HepG2 (cell line): ENCODE data around the gene OR6C4. TPM values are rescaled to one million over a fixed set of nuclear protein-coding genes. Genes with fewer than 3 reads are reported as not detected.
A peak's percentile ranks its signal among the peaks of the same experiment; 100 is the strongest.

Source experiments
- ATAC-seq: fragments of 200-7000 bp; cut with Tn5 transposase; 3 replicates; pipeline ENCODE4 v1.9.1; 2020; ENCODE audit warnings: mild to moderate bottlenecking, moderate library complexity
- BruUV-seq: library from RNA; stranded (reverse); fragments of 400-500 nt; replicated peaks from 2 replicates; lab custom pipeline; 2021; lab: Mats Ljungman, UMichigan
- CTCF ChIA-PET: fragments of 300-600 bp; formaldehyde crosslinking; extraction: SDS; loops from one replicate; lab custom pipeline; 2021; ENCODE audit warnings: low total read pairs, inconsistent platforms, low intra/inter-chr PET ratio; lab: Yijun Ruan, JAX
- POLR2A ChIA-PET: fragments of 350-600 bp; sonication (Branson Sonifier 250); formaldehyde crosslinking; loops from one replicate; lab custom pipeline; 2020; ENCODE audit warnings: antibody characterized with exemption, inconsistent platforms; lab: Yijun Ruan, JAX
- DNase-seq: peaks from one replicate; pipeline ENCODE4 v3.0.0-alpha.2; 2015; ENCODE audit warnings: low spot score
- FAIRE-seq: peaks from 3 replicates; lab custom pipeline; 2011; peaks lifted over from hg19 to GRCh38; lab: Jason Lieb, UNC
- H2AFZ ChIP-seq: one replicate; pipeline ENCODE4 v1.6.1; 2011; ENCODE audit warnings: low read length, inconsistent platforms
- H3K27ac ChIP-seq: fragments of 300-600 bp; 3 replicates; pipeline ENCODE4 v1.8.0; 2011; ENCODE audit warnings: mixed run types, mild to moderate bottlenecking, mixed read lengths, low read length, inconsistent platforms; ENCODE audit not compliant: insufficient read depth; ENCODE audit errors: extremely low read length
- H3K27me3 ChIP-seq, 2 experiments: fragments of 200-600 bp in 1 of 2; 2 replicates in 1 of 2; 3 replicates in 1 of 2; pipeline versions ENCODE4 v1.6.0 to v1.8.0; 2011; ENCODE audit warnings: low read length in 2 of 2, mild to moderate bottlenecking in 2 of 2, moderate library complexity in 2 of 2, inconsistent platforms in 1 of 2; ENCODE audit not compliant: insufficient read depth in 2 of 2, control insufficient read depth in 1 of 2
- H3K36me3 ChIP-seq, 2 experiments: fragments of 200-600 bp in 1 of 2; replicated peaks in 1 of 2; 2 replicates in 1 of 2; 3 replicates in 1 of 2; pipeline versions ENCODE4 v1.5.1 to v1.8.0; 2011; ENCODE audit warnings: low read length in 2 of 2, inconsistent platforms in 1 of 2; ENCODE audit not compliant: insufficient read depth in 2 of 2, control insufficient read depth in 1 of 2
- H3K4me1 ChIP-seq: 2 replicates; pipeline ENCODE4 v1.5.1; 2012; ENCODE audit warnings: low read length, inconsistent platforms; ENCODE audit not compliant: insufficient read depth
- H3K4me2 ChIP-seq: 2 replicates; pipeline ENCODE4 v1.6.0; 2011; ENCODE audit warnings: low read depth, low read length, inconsistent platforms
- H3K4me3 ChIP-seq, 3 experiments: fragments of 200-600 bp in 1 of 3; sonication (generic), shearing (Covaris generic) in 1 of 3; replicated peaks in 1 of 3; 2 replicates each; pipeline ENCODE4 v1.5.1; 2011 to 2016; ENCODE audit warnings: low read length in 3 of 3, inconsistent platforms in 2 of 3, low read depth in 2 of 3, mild to moderate bottlenecking in 2 of 3, control low read depth in 1 of 3, mixed read lengths in 1 of 3; ENCODE audit not compliant: insufficient read depth in 1 of 3
- H3K79me2 ChIP-seq: one replicate; pipeline ENCODE4 v1.6.1; 2011; ENCODE audit warnings: low read length, inconsistent platforms; ENCODE audit not compliant: insufficient read depth
- H3K9ac ChIP-seq: 2 replicates; pipeline ENCODE4 v1.6.0; 2011; ENCODE audit warnings: mild to moderate bottlenecking, low read depth, low read length, inconsistent platforms; ENCODE audit not compliant: insufficient read depth
- H3K9me3 ChIP-seq: 2 replicates; pipeline ENCODE4 v1.5.1; 2012; ENCODE audit warnings: mild to moderate bottlenecking, low read length
- H4K20me1 ChIP-seq: 2 replicates; pipeline ENCODE4 v1.6.0; 2011; ENCODE audit warnings: inconsistent platforms, mild to moderate bottlenecking, low read length, moderate library complexity; ENCODE audit not compliant: insufficient read depth
- BORCS8-MEF2B ChIP-seq: sonication (generic); formaldehyde crosslinking; IDR thresholded peaks from 2 replicates; pipeline ENCODE4 v1.8.0; 2022; ENCODE audit warnings: mild to moderate bottlenecking, missing genetic modification reagents
- EP300 ChIP-seq, 3 experiments: sonication (generic) in 1 of 3; formaldehyde crosslinking in 1 of 3; IDR thresholded peaks; 2 replicates each; pipeline versions ENCODE4 v1.5.1 to v1.6.1; 2011 to 2020; ENCODE audit warnings: low read depth in 2 of 3, low read length in 2 of 3, borderline replicate concordance in 1 of 3, improper control_type of control experiment in 1 of 3, mild to moderate bottlenecking in 1 of 3, missing genetic modification reagents in 1 of 3, moderate library complexity in 1 of 3
- MZF1 ChIP-seq: sonication (generic); formaldehyde crosslinking; IDR thresholded peaks from 2 replicates; pipeline ENCODE4 v1.8.1; 2023; ENCODE audit warnings: mild to moderate bottlenecking, missing genetic modification reagents, borderline replicate concordance
- NFE2L1 ChIP-seq: sonication (generic); formaldehyde crosslinking; IDR thresholded peaks from 2 replicates; pipeline ENCODE4 v1.4.0; 2020; ENCODE audit warnings: missing genetic modification reagents, mild to moderate bottlenecking, borderline replicate concordance
- SNAPC2 ChIP-seq: sonication (generic); formaldehyde crosslinking; IDR thresholded peaks from 2 replicates; pipeline ENCODE4 v1.8.1; 2022; ENCODE audit warnings: mild to moderate bottlenecking, missing genetic modification reagents
- ZFP36L2 ChIP-seq: sonication (generic); formaldehyde crosslinking; IDR thresholded peaks from 2 replicates; pipeline ENCODE4 v1.4.0; 2020; ENCODE audit warnings: missing genetic modification reagents
- ZKSCAN1 ChIP-seq: fragments of 150-350 bp; IDR thresholded peaks from 2 replicates; pipeline ENCODE4 v1.6.1; 2014; ENCODE audit warnings: low read length
- ZNF878 ChIP-seq: sonication (generic); formaldehyde crosslinking; IDR thresholded peaks from 2 replicates; pipeline ENCODE4 v1.8.1; 2023; ENCODE audit warnings: mild to moderate bottlenecking, missing genetic modification reagents, moderate library complexity
- ZNF891 ChIP-seq: sonication (generic); formaldehyde crosslinking; IDR thresholded peaks from 2 replicates; pipeline ENCODE4 v1.5.0; 2020; ENCODE audit warnings: mild to moderate bottlenecking, missing genetic modification reagents
- WGBS: methylation state at CpG from one replicate; pipeline ENCODE4 v1.1.6; 2017; ENCODE audit warnings: low lambda C conversion rate; 5-methylcytosine and 5-hydroxymethylcytosine counted together
- in situ Hi-C: cut with HindIII; loops from 2 replicates; pipeline ENCODE4 v1.10.0; 2017; ENCODE audit warnings: low pct_unique_long_range_greater_than_20kb; ENCODE audit not compliant: extremely low pct_ligation_motif_present
- intact Hi-C: fragments of 100-400 bp; cut with micrococcal nuclease; formaldehyde crosslinking; loops from one replicate; pipeline ENCODE4 v1.10.0; 2022; ENCODE audit not compliant: unreplicated experiment
- polyA plus RNA-seq, 8 experiments: library from polyadenylated mRNA; depleted of rRNA in 3 of 8; stranded (reverse) in 7 of 8; unstranded in 1 of 8; fragments of >200 nt; fragmentation: Illumina TruSeq in 4 of 8; extraction: Trizol in 4 of 8; gene quantifications; 2 replicates each; pipeline versions ENCODE4 v1.2.1 to v1.2.3, GENCODE V29; 2011 to 2016; ENCODE audit warnings: low read depth in 4 of 8, missing spikeins in 1 of 8, mixed read lengths in 1 of 8; ENCODE audit not compliant: insufficient read depth in 1 of 8
- total RNA-seq, 5 experiments: library from RNA; depleted of rRNA; stranded (reverse); fragments of >200 nt; fragmentation: Illumina TruSeq; extraction: Trizol; gene quantifications; 2 replicates each; pipeline ENCODE4 v1.2.3, GENCODE V29; 2016; ENCODE audit warnings: low read depth in 1 of 5
- TF ChIP-seq, protein P1 (sequence below): sonication (generic); formaldehyde crosslinking; IDR thresholded peaks from 2 replicates; pipeline ENCODE4 v1.5.0; 2020; ENCODE audit warnings: mild to moderate bottlenecking, missing genetic modification reagents
- TF ChIP-seq, protein P2 (sequence below): sonication (generic); formaldehyde crosslinking; IDR thresholded peaks from 2 replicates; pipeline ENCODE4 v1.4.0; 2020; ENCODE audit warnings: mild to moderate bottlenecking, missing genetic modification reagents
- TF ChIP-seq, protein P3 (sequence below), 2 experiments: sonication (generic) in 1 of 2; formaldehyde crosslinking in 1 of 2; IDR thresholded peaks; 2 replicates each; pipeline versions ENCODE4 v1.6.1 to v1.9.0; 2014 to 2022; ENCODE audit warnings: antibody characterized with exemption in 1 of 2, borderline replicate concordance in 1 of 2, inconsistent platforms in 1 of 2, low read depth in 1 of 2, missing genetic modification reagents in 1 of 2

OR6C4 gene
- total and polyA plus RNA-seq, 2 of the 13 experiments (the other 11 are each of a cell fraction or from before 2014, with no cell fraction given), result not detected

DNA sequence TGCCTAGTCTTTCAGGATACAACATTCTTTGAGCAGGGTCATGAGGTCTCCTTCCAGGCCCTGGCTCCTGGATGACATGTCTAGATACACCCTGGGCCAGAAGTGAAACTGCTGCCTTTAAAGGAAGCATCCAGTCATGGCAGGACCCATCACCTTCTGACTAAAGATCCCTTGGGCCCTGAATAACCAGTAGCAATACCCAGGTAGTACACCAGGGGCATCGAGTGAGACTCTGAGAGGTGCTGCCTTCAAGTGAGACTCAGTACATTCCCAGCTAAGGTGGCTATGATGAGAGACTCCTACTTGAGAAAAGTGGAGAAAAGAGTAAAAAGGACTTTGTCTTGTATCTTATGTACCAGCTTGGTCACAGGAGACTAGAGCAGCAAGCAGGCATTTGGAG, 33.7 kb upstream of the OR6C4 start:
- no peak overlapping the region for H3K4me2 ChIP-seq
- H3K9ac ChIP-seq, result no peak overlapping the region
- H2AFZ ChIP-seq, result no peak overlapping the region
- no peak overlapping the region for H3K4me3 ChIP-seq
- no TSS peak for BruUV-seq
- H3K36me3 ChIP-seq, result no peaks in the 10 kb centered on the region
- ATAC-seq (peak; percentile 77), DNase-seq (peak; percentile 15), FAIRE-seq (no peak)
- intact Hi-C loops, result no loop called here
- no peaks in the 10 kb centered on the region for H3K9me3 ChIP-seq
- peaks cover 8% of the 10 kb centered on the region; the same call in 1 of the 2 replicates for H3K4me1 ChIP-seq
- 0% methylated on average over 1 of the region's 1 CpG for WGBS
- in situ Hi-C loops, result no loop called here
- no peaks in the 10 kb centered on the region for H4K20me1 ChIP-seq
- no peaks in the 10 kb centered on the region for H3K27me3 ChIP-seq
- ChIA-PET POLR2A (no interaction called here), CTCF (no interaction called here)
- no peaks in the 10 kb centered on the region for H3K79me2 ChIP-seq
- TF ChIP-seq, protein P1, sequence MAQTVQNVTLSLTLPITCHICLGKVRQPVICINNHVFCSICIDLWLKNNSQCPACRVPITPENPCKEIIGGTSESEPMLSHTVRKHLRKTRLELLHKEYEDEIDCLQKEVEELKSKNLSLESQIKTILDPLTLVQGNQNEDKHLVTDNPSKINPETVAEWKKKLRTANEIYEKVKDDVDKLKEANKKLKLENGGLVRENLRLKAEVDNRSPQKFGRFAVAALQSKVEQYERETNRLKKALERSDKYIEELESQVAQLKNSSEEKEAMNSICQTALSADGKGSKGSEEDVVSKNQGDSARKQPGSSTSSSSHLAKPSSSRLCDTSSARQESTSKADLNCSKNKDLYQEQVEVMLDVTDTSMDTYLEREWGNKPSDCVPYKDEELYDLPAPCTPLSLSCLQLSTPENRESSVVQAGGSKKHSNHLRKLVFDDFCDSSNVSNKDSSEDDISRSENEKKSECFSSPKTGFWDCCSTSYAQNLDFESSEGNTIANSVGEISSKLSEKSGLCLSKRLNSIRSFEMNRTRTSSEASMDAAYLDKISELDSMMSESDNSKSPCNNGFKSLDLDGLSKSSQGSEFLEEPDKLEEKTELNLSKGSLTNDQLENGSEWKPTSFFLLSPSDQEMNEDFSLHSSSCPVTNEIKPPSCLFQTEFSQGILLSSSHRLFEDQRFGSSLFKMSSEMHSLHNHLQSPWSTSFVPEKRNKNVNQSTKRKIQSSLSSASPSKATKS (CRISPR knock-in tag), result no peak
- no peak for TF ChIP-seq NFE2L1
- no peak for TF ChIP-seq ZNF878
- TF ChIP-seq, protein P2, sequence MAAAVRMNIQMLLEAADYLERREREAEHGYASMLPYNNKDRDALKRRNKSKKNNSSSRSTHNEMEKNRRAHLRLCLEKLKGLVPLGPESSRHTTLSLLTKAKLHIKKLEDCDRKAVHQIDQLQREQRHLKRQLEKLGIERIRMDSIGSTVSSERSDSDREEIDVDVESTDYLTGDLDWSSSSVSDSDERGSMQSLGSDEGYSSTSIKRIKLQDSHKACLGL (CRISPR knock-in tag), result no peak
- no peak for TF ChIP-seq SNAPC2 (CRISPR knock-in tag)
- TF ChIP-seq ZNF891 (CRISPR knock-in tag), result no peak
- TF ChIP-seq BORCS8-MEF2B (CRISPR knock-in tag), result no peak
- TF ChIP-seq, protein P3, sequence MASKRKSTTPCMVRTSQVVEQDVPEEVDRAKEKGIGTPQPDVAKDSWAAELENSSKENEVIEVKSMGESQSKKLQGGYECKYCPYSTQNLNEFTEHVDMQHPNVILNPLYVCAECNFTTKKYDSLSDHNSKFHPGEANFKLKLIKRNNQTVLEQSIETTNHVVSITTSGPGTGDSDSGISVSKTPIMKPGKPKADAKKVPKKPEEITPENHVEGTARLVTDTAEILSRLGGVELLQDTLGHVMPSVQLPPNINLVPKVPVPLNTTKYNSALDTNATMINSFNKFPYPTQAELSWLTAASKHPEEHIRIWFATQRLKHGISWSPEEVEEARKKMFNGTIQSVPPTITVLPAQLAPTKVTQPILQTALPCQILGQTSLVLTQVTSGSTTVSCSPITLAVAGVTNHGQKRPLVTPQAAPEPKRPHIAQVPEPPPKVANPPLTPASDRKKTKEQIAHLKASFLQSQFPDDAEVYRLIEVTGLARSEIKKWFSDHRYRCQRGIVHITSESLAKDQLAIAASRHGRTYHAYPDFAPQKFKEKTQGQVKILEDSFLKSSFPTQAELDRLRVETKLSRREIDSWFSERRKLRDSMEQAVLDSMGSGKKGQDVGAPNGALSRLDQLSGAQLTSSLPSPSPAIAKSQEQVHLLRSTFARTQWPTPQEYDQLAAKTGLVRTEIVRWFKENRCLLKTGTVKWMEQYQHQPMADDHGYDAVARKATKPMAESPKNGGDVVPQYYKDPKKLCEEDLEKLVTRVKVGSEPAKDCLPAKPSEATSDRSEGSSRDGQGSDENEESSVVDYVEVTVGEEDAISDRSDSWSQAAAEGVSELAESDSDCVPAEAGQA (IDR thresholded peaks at IDR 0.05; ENCODE audit: low read depth), result no peak
- TF ChIP-seq, protein P3 (CRISPR knock-in tag; IDR thresholded peaks at IDR 0.05; ENCODE audit: borderline replicate concordance), result no peak
- TF ChIP-seq MZF1 (CRISPR knock-in tag), result no peak
- TF ChIP-seq ZFP36L2 (CRISPR knock-in tag), result no peak
- TF ChIP-seq EP300 (IDR thresholded peaks at IDR 0.05; ENCODE audit: low read depth in 2 of 2, low read length in 2 of 2), result no peak
- no peak for TF ChIP-seq EP300 (CRISPR knock-in tag; IDR thresholded peaks at IDR 0.05; ENCODE audit: borderline replicate concordance)
- TF ChIP-seq ZKSCAN1, result no peak
- no peak overlapping the region for H3K27ac ChIP-seq
